ENCODE data around the gene AUP1.

GRCh38 chr2:74525717-74526648 lies 3.5 kb downstream of the AUP1 start, which contains the start of gene DQX1:
- no peak for TF ChIP-seq HDGF (IDR thresholded peaks at IDR 0.05; ENCODE audit: borderline replicate concordance)
- TF ChIP-seq ELF4 (IDR thresholded peaks at IDR 0.05): no peak
- TF ChIP-seq CTBP1 (IDR thresholded peaks at IDR 0.05; ENCODE audit: borderline replicate concordance): no peak
